Heart right ventricle (tissue), 16 donors: ENCODE data around the gene DENND4A. TPM values are rescaled to one million over a fixed set of nuclear protein-coding genes. Genes with fewer than 3 reads are reported as not detected.

ENCODE experiments used
- ATAC-seq, 8 donors: fragments of 200-7000 bp; cut with Tn5 transposase; one replicate each; pipeline ENCODE4 v1.9.1; 2020; ENCODE audit warnings: mild to moderate bottlenecking in 8 of 8, moderate library complexity in 8 of 8, moderate number of reproducible peaks in 1 of 8
- DNase-seq, 2 donors: peaks; one replicate each; pipeline ENCODE4 v3.0.0-alpha.2; 2020
- H3K27ac ChIP-seq, 10 donors: fragments of 200-600 bp; sonication (generic) in 2 of 10; one replicate each; pipeline versions ENCODE4 v1.5.0 to v1.8.0; 2020 to 2022; ENCODE audit warnings: mild to moderate bottlenecking in 3 of 10
- H3K27me3 ChIP-seq, 7 donors: fragments of 200-600 bp; one replicate each; pipeline ENCODE4 v1.8.0; 2021 to 2022; ENCODE audit warnings: mild to moderate bottlenecking in 2 of 7
- H3K36me3 ChIP-seq, 9 donors: fragments of 200-600 bp; sonication (generic) in 1 of 9; one replicate each; pipeline versions ENCODE4 v1.5.0 to v1.8.0; 2020 to 2022; ENCODE audit warnings: mild to moderate bottlenecking in 2 of 9
- H3K4me1 ChIP-seq, 9 donors: fragments of 200-600 bp; sonication (generic) in 1 of 9; one replicate each; pipeline versions ENCODE4 v1.5.0 to v1.8.0; 2020 to 2022; ENCODE audit warnings: mild to moderate bottlenecking in 4 of 9
- H3K4me3 ChIP-seq, 10 donors: fragments of 200-600 bp; sonication (generic) in 2 of 10; one replicate each; pipeline versions ENCODE4 v1.5.0 to v1.8.0; 2020 to 2022; ENCODE audit warnings: mild to moderate bottlenecking in 7 of 10, moderate library complexity in 2 of 10
- H3K9me3 ChIP-seq, 11 donors: fragments of 200-600 bp in 10 of 11; sonication (generic) in 2 of 11; one replicate each; pipeline versions ENCODE4 v1.5.0 to v1.8.0; 2013 to 2022; ENCODE audit warnings: mild to moderate bottlenecking in 2 of 11, control low read depth in 1 of 11, moderate library complexity in 1 of 11
- WGBS, 2 donors: extraction: QIAGEN DNeasy Blood & Tissue Kit; methylation state at CpG; one replicate each; pipeline ENCODE4 v1.1.7; 2013; ENCODE audit warnings: inconsistent platforms in 1 of 2; 5-methylcytosine and 5-hydroxymethylcytosine counted together
- intact Hi-C, 10 donors: fragments of 100-400 bp; cut with DNase I; formaldehyde crosslinking; loops; one replicate each; pipeline versions ENCODE4 v1.11.1 to v1.14.2; 2022
- polyA plus RNA-seq, 2 donors: library from polyadenylated mRNA; stranded (reverse); fragments of 200-250 nt; gene quantifications; one replicate each; pipeline ENCODE4 v1.2.3, GENCODE V29; 2013
- total RNA-seq, 10 donors: library from RNA; stranded (reverse); fragmentation: NEBNext Ultra II Directional in 3 of 10; extraction: Animal tissue kit (Norgen Biotek cat#: 25700) in 3 of 10; gene quantifications; one replicate each; pipeline versions ENCODE4 v1.2.1 to v1.2.4, GENCODE V29; 2021 to 2023
- TF ChIP-seq, protein P1 (sequence below), 9 donors: fragments of 200-600 bp; sonication (generic) in 2 of 9; IDR thresholded peaks; one replicate each; pipeline versions ENCODE4 v1.5.0 to v1.8.0; 2021 to 2022; ENCODE audit warnings: antibody characterized with exemption in 9 of 9, mild to moderate bottlenecking in 5 of 9, moderate library complexity in 1 of 9
- donor health status: Arrhythmogenic right ventricular cardiomyopathy.
- donor health status: ischemic (EF 13 %, LVEDD 7.1; RV severe dilation, severe dysfunction).
- donor health status: healthy with polysubstance abuse.
- donor health status: DM: no; HTN: yes; CAD: no.
- donor health status: DM: no; HTN: no; CAD: no.
- donor health status: ischemic (EF 25% LVEDD 6.9; RV normal size, moderate dysfunction).
- donor health status: ischemic (EF 25% LVEDD 5.7; RV mildly dilated, moderate dysfunction).
- donor health status: healthy.
- donor health status: DM: yes; HTN: yes; CAD: no.
- donor health status: Ischemic cardiomyopathy.
- donor health status: ischemic (EF 35%, LVEDD 5.7; RV mildly dilated, moderate dysfunction).
- donor health status: nonischemic (EF 11% LVEDD 7.7; RV severe dilation, severe dysfunction).
- donor health status: DM: yes; HTN: yes; CAD: no.
- donor health status: PGD.
- donor health status: ischemic (EF 29% LVEDD 5.4; RV normal size, mild dysfunction).
- donor health status: nonischemic (EF 23%, LVEDD 6.1; RV moderate dilation, normal function).

DENND4A gene
- total and polyA plus RNA-seq, 12 donors, result 3.2 to 23.8 (median 15.5) TPM

DNA sequence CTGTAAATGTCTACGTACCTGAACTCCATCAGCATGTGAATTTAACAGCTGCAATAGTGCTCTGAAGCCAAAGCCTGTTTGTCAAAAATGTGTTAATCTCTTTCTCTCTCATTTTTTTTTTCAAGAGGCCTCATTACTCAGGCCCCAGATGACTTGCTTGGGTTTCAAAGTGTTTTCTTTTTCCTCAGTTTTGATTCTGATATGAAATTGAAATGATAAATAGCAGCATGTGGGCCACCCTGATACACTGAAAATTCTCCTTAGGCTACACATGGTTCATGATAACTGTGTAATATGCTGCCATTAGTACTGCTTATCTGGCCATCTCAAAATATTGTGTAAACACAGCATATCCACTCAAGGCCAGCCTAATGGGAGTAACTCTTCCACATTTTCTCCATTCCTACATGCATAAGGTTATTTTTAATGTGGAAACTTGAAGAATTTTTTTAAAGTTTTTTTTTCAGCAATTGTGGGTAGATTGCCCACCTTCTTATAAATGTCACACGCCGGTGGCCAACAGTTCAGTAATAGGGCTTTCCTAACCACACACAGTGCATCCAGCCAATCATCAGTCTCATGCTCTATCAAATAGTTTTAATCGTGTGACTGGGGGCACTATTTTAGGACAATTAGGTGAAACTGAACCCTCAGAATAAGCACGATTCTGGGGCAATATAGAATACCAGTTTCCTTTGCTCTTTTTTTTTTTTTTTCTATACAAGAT is 13.1 kb upstream of the DENND4A start:
- TF ChIP-seq, protein P1, sequence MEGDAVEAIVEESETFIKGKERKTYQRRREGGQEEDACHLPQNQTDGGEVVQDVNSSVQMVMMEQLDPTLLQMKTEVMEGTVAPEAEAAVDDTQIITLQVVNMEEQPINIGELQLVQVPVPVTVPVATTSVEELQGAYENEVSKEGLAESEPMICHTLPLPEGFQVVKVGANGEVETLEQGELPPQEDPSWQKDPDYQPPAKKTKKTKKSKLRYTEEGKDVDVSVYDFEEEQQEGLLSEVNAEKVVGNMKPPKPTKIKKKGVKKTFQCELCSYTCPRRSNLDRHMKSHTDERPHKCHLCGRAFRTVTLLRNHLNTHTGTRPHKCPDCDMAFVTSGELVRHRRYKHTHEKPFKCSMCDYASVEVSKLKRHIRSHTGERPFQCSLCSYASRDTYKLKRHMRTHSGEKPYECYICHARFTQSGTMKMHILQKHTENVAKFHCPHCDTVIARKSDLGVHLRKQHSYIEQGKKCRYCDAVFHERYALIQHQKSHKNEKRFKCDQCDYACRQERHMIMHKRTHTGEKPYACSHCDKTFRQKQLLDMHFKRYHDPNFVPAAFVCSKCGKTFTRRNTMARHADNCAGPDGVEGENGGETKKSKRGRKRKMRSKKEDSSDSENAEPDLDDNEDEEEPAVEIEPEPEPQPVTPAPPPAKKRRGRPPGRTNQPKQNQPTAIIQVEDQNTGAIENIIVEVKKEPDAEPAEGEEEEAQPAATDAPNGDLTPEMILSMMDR (IDR thresholded peaks at IDR 0.05), result no peak
- Histone ChIP-seq H3K9me3 (no peaks in the 10 kb centered on the region), H3K27me3 (no peaks in the 10 kb centered on the region), H3K4me3 (no peak overlapping the region), H3K4me1 (peaks cover 0 to 44% (median 0%) of the 10 kb centered on the region in 9 donors), H3K27ac (peak overlapping the region in 2 of 10 donors; percentile 31 to 64), H3K36me3 (no peaks in the 10 kb centered on the region)
- intact Hi-C loops, result no loop called here
- no peak for DNase-seq
- WGBS, 2 donors, result 80 to 88% methylated on average over 5 of the region's 5 CpGs
- ATAC-seq, result no peak

DNA sequence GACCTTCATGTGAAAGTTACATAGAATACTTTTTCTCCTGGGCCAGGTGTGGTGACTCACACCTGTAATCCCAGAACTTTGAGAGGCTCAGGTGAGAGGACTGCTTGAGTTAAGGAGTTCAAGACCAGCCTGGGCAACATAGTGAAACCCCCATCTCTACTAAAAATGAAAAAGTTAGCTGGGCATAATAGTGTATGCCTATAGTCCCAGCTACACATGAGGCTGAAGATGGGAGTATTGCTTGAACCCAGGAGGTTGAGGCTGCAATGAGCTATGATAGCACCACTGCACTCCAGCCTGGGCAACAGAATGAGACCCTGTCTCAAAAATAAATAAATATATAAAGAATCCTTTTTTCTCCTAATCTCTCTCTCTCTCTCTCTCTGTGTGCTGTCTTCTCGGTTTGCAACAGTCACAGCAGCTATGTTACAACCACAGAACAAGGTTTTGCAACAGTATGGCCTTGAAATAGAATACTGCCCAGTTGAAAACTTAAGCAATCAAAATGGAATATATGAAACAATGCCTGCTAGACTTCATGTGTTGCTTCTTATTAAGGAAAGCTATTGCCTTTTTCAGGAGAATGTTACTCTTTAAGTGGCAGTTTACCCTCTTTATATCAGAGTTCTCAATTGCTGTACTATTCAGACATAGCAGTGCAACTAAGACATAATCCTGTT is 12.3 kb upstream of the DENND4A start:
- Histone ChIP-seq H3K4me3 (no peak overlapping the region), H3K27me3 (no peaks in the 10 kb centered on the region), H3K36me3 (no peaks in the 10 kb centered on the region), H3K27ac (peak overlapping the region in 2 of 10 donors; percentile 31 to 64), H3K9me3 (no peaks in the 10 kb centered on the region), H3K4me1 (peaks cover 0 to 44% (median 0%) of the 10 kb centered on the region in 9 donors)
- WGBS, 2 donors, result 71 to 83% methylated on average over 1 of the region's 1 CpG
- TF ChIP-seq, protein P1 (IDR thresholded peaks at IDR 0.05), result no peak
- ATAC-seq (peak in 2 of 8 donors; percentile 19 to 75), DNase-seq (no peak)
- intact Hi-C loops, result no loop called here

DNA sequence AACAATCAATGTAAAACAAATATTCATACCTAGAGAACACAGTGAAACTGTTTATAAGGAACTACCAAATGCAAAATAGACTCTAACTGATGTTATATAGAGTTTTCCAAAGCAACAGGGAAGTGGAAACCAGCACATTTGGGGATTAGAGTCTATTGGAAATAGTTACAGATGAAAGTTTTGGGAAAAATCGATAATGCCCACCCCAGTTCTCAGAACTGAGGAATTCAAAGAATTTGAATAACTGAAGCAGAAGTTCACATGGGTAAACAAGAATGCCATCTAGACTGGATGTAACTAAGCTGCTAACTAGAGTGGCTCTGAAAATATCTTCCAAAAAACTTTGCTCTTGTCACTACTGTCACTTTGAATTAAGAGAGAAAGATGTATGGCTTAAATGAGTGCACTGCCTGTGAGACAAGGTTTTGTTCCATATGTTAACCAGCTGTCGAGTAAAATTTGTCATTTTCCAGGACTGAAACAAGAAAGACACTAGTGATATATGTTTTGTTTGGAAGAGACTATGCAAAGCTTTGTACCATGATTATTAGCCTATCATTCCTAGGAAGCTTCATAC is 9.2 kb upstream of the DENND4A start:
- 67 to 71% methylated on average over 2 of the region's 2 CpGs for WGBS, 2 donors
- no peak for ATAC-seq
- intact Hi-C loops, result no loop called here
- Histone ChIP-seq H3K27ac (no peak overlapping the region), H3K36me3 (no peaks in the 10 kb centered on the region), H3K4me1 (peaks cover 0 to 39% (median 0%) of the 10 kb centered on the region in 9 donors), H3K9me3 (no peaks in the 10 kb centered on the region), H3K27me3 (no peaks in the 10 kb centered on the region), H3K4me3 (no peak overlapping the region)
- TF ChIP-seq, protein P1 (IDR thresholded peaks at IDR 0.05), result no peak
- no peak for DNase-seq

DNA sequence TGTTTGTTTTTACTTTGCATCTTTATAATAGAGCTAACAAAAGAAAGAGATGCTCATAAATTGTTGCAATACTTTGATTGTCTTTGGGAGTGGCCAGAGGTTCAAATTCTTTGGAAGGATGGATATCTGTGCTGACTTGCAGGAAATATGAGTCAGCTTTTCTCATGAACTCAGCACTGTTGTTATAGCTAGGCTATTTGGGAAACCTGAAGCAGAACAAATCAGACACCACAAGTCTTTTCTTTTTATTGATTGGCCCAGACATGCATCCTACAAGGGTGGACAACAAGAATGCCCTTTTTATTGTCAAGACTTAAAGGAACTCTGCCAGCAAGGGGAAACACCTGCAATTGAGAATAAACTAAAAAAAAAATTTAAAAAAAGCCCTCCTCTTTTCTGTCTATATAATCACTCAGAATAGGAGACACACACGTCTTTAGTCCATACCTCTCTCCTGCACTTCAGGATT is 4.6 kb upstream of the DENND4A start:
- WGBS, 2 donors, result 66 to 67% methylated on average over 1 of the region's 1 CpG
- H3K27me3 ChIP-seq, result no peaks in the 10 kb centered on the region
- TF ChIP-seq, protein P1 (IDR thresholded peaks at IDR 0.05), result no peak
- no peak for ATAC-seq
- no peak for DNase-seq
- H3K4me1 ChIP-seq, result peaks cover 0 to 30% (median 6%) of the 10 kb centered on the region in 9 donors
- H3K27ac ChIP-seq, result no peak overlapping the region
- H3K4me3 ChIP-seq, result no peak overlapping the region
- H3K9me3 ChIP-seq, result no peaks in the 10 kb centered on the region
- H3K36me3 ChIP-seq, result no peaks in the 10 kb centered on the region
- intact Hi-C loops, result no loop called here
